H9 (cell line): ENCODE results near the gene SLK. TPM values are rescaled to one million over a fixed set of nuclear protein-coding genes. Genes with fewer than 3 reads are reported as not detected.

ENCODE experiments used
- DNase-seq: peaks from one replicate; pipeline ENCODE4 v3.0.0-alpha.2; 2017
- H2AFZ ChIP-seq: one replicate; pipeline ENCODE4 v1.6.1; 2013; ENCODE audit warnings: mild to moderate bottlenecking, low read length, control low read depth, moderate library complexity
- H2AK5ac ChIP-seq: 2 replicates; pipeline ENCODE4 v1.6.1; 2013; ENCODE audit warnings: low read length, control low read depth, mixed read lengths; ENCODE audit not compliant: insufficient read length
- H2BK120ac ChIP-seq: one replicate; pipeline ENCODE4 v1.6.1; 2013; ENCODE audit warnings: low read depth, mild to moderate bottlenecking, low read length, control low read depth, inconsistent platforms; ENCODE audit not compliant: poor library complexity, severe bottlenecking
- H2BK12ac ChIP-seq: 2 replicates; pipeline ENCODE4 v1.6.1; 2013; ENCODE audit warnings: low read length, control low read depth, mixed read lengths, low read depth; ENCODE audit not compliant: insufficient read length
- H2BK15ac ChIP-seq: 2 replicates; pipeline ENCODE4 v1.6.1; 2013; ENCODE audit warnings: low read depth, low read length, control low read depth
- H2BK20ac ChIP-seq: one replicate; pipeline ENCODE4 v1.6.1; 2013; ENCODE audit warnings: low read depth, mild to moderate bottlenecking, low read length, control low read depth, inconsistent platforms; ENCODE audit not compliant: poor library complexity, severe bottlenecking
- H2BK5ac ChIP-seq: 2 replicates; pipeline ENCODE4 v1.6.1; 2013; ENCODE audit warnings: low read length, control low read depth, mixed read lengths; ENCODE audit not compliant: insufficient read length
- H3K14ac ChIP-seq: 2 replicates; pipeline ENCODE4 v1.6.1; 2013; ENCODE audit warnings: low read length, control low read depth; ENCODE audit not compliant: insufficient read depth
- H3K18ac ChIP-seq: 2 replicates; pipeline ENCODE4 v1.6.1; 2013; ENCODE audit warnings: low read depth, mild to moderate bottlenecking, mixed read lengths, low read length, control low read depth; ENCODE audit not compliant: insufficient read length
- H3K23ac ChIP-seq: 2 replicates; pipeline ENCODE4 v1.6.1; 2013; ENCODE audit warnings: low read length, control low read depth, mixed read lengths, low read depth; ENCODE audit not compliant: insufficient read length
- H3K23me2 ChIP-seq: 2 replicates; pipeline ENCODE4 v1.6.1; 2013; ENCODE audit warnings: low read depth, mild to moderate bottlenecking, mixed read lengths, low read length, control low read depth; ENCODE audit not compliant: insufficient read length, poor library complexity, severe bottlenecking
- H3K27ac ChIP-seq: 2 replicates; pipeline ENCODE4 v1.5.1; 2013; ENCODE audit warnings: low read length, control low read depth, mixed read lengths, low read depth; ENCODE audit not compliant: insufficient read length
- H3K27me3 ChIP-seq: 2 replicates; pipeline ENCODE4 v1.6.1; 2013; ENCODE audit warnings: low read length, control low read depth, inconsistent platforms; ENCODE audit not compliant: insufficient read depth
- H3K4ac ChIP-seq: 2 replicates; pipeline ENCODE4 v1.6.1; 2013; ENCODE audit warnings: low read depth, mild to moderate bottlenecking, control low read depth, inconsistent platforms, low read length, moderate library complexity
- H3K4me1 ChIP-seq: 2 replicates; pipeline ENCODE4 v1.6.1; 2013; ENCODE audit warnings: low read length, control low read depth, inconsistent platforms; ENCODE audit not compliant: insufficient read depth
- H3K4me2 ChIP-seq: 2 replicates; pipeline ENCODE4 v1.6.1; 2013; ENCODE audit warnings: low read length, control low read depth, mixed read lengths; ENCODE audit not compliant: insufficient read length, insufficient read depth
- H3K56ac ChIP-seq: 2 replicates; pipeline ENCODE4 v1.6.1; 2013; ENCODE audit warnings: low read depth, mild to moderate bottlenecking, mixed read lengths, low read length, control low read depth; ENCODE audit not compliant: insufficient read length
- H3K79me1 ChIP-seq: 2 replicates; pipeline ENCODE4 v1.6.1; 2013; ENCODE audit warnings: low read depth, mild to moderate bottlenecking, moderate library complexity, low read length, control low read depth, inconsistent platforms; ENCODE audit not compliant: insufficient read depth, poor library complexity, severe bottlenecking
- H3K79me2 ChIP-seq: 2 replicates; pipeline ENCODE4 v1.6.1; 2013; ENCODE audit warnings: low read length, control low read depth, inconsistent platforms; ENCODE audit not compliant: insufficient read depth
- H3K9ac ChIP-seq: 2 replicates; pipeline ENCODE4 v1.6.1; 2013; ENCODE audit warnings: low read length, control low read depth, mixed read lengths; ENCODE audit not compliant: insufficient read length; ENCODE audit errors: extremely low read depth
- H3K9me3 ChIP-seq: one replicate; pipeline ENCODE4 v1.6.1; 2013; ENCODE audit warnings: low read depth, low read length, inconsistent platforms; ENCODE audit not compliant: control insufficient read depth
- H3T11ph ChIP-seq: one replicate; pipeline ENCODE4 v1.6.1; 2013; ENCODE audit warnings: mild to moderate bottlenecking, low read length, control low read depth, inconsistent platforms
- H4K20me1 ChIP-seq: one replicate; pipeline ENCODE4 v1.6.1; 2013; ENCODE audit not compliant: control insufficient read depth, insufficient read length, insufficient read depth
- H4K5ac ChIP-seq: 2 replicates; pipeline ENCODE4 v1.6.1; 2013; ENCODE audit warnings: low read depth, mild to moderate bottlenecking, mixed read lengths, low read length, control low read depth; ENCODE audit not compliant: insufficient read length
- H4K8ac ChIP-seq: replicated peaks from 2 replicates; pipeline ENCODE4 v1.6.1; 2013; ENCODE audit warnings: low read length, control low read depth, mixed read lengths, low read depth; ENCODE audit not compliant: insufficient read length
- H4K91ac ChIP-seq: 2 replicates; pipeline ENCODE4 v1.6.1; 2013; ENCODE audit warnings: low read depth, mild to moderate bottlenecking, moderate library complexity, mixed read lengths, low read length, control low read depth; ENCODE audit not compliant: insufficient read length
- H3K27ac Mint-ChIP-seq, 3 experiments: 2 replicates in 2 of 3; 3 replicates in 1 of 3; pipeline ENCODE4 v1.8.0; 2020 to 2021; ENCODE audit warnings: mixed read lengths in 3 of 3, mild to moderate bottlenecking in 1 of 3, moderate library complexity in 1 of 3
- H3K27me3 Mint-ChIP-seq: 2 replicates; pipeline ENCODE4 v1.8.0; 2021; ENCODE audit warnings: low read depth, mild to moderate bottlenecking, moderate library complexity, mixed read lengths
- H3K36me3 Mint-ChIP-seq, 3 experiments: 2 replicates in 2 of 3; 3 replicates in 1 of 3; pipeline ENCODE4 v1.8.0; 2020 to 2021; ENCODE audit warnings: low read depth in 3 of 3, mixed read lengths in 3 of 3; ENCODE audit not compliant: insufficient read depth in 1 of 3
- H3K4me1 Mint-ChIP-seq, 2 experiments: 2 replicates each; pipeline ENCODE4 v1.8.0; 2020; ENCODE audit warnings: mixed read lengths in 2 of 2
- H3K4me3 Mint-ChIP-seq, 2 experiments: 2 replicates in 1 of 2; 3 replicates in 1 of 2; pipeline ENCODE4 v1.8.0; 2020 to 2021; ENCODE audit warnings: mild to moderate bottlenecking in 2 of 2, mixed read lengths in 2 of 2, moderate library complexity in 1 of 2
- H3K9me3 Mint-ChIP-seq, 2 experiments: 2 replicates in 1 of 2; 3 replicates in 1 of 2; pipeline ENCODE4 v1.8.0; 2020; ENCODE audit warnings: mild to moderate bottlenecking in 2 of 2, mixed read lengths in 2 of 2, moderate library complexity in 1 of 2
- CTCF ChIP-seq: fragments of 200-600 bp; sonication (generic); conservative IDR thresholded peaks from 3 replicates; pipeline ENCODE4 v1.8.0; 2021; ENCODE audit warnings: antibody characterized with exemption, mild to moderate bottlenecking
- WGBS: extraction: QIAGEN DNeasy Blood & Tissue Kit; methylation state at CpG from one replicate; pipeline ENCODE4 v1.1.7; 2013; ENCODE audit warnings: missing lambda C conversion rate, low lambda C conversion rate, mixed read lengths; ENCODE audit not compliant: insufficient read length; ENCODE audit errors: extremely low coverage; 5-methylcytosine and 5-hydroxymethylcytosine counted together
- total RNA-seq: library from RNA; stranded (reverse); gene quantifications from 2 replicates; pipeline ENCODE4 v1.2.1, GENCODE V29; 2021

The SLK gene
- total RNA-seq, 1 experiment from 2014 or later, result 21.0 TPM

DNA sequence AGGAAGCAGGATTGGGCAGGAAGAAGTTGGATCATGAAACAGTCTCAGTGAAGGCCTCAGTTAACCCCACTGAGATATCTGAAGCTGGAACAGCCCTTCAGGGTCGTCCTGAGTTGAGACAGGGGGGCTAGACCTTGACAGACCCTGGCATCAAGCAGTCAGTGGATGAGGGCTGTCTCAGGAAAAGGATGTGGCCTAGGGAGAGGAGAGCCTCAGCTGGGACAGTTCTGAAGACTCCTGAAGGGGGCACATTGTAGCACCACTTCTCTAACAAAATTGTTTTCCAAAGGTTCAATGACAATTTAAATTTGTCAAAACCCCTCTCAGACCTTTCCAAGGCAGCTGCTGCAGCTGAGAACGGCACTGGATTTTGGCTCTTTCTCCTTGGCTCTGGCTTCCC lies 15.8 kb upstream of the SLK start:
- H2BK5ac ChIP-seq, result no peak overlapping the region
- no peak overlapping the region for H2BK120ac ChIP-seq
- no peaks in the 10 kb centered on the region for H4K20me1 ChIP-seq
- no peak overlapping the region for H4K8ac ChIP-seq
- H4K5ac ChIP-seq, result no peak overlapping the region
- Mint-ChIP-seq H3K36me3 (no peaks in the 10 kb centered on the region), H3K9me3 (0 out of 5 replicates have a peak, but pooled peaks cover 0 to 2% of the 10 kb centered on the region in 2 experiments), H3K4me3 (no peak overlapping the region), H3K27ac (no peak overlapping the region), H3K27me3 (no peaks in the 10 kb centered on the region; the same call in 1 of the 2 replicates), H3K4me1 (peaks cover 3 to 6% of the 10 kb centered on the region in 2 experiments)
- no peak overlapping the region for H3K4me2 ChIP-seq
- no peaks in the 10 kb centered on the region for H3K9me3 ChIP-seq
- H3K23me2 ChIP-seq, result no peaks in the 10 kb centered on the region
- H3K18ac ChIP-seq, result no peak overlapping the region
- H2AFZ ChIP-seq, result no peak overlapping the region
- TF ChIP-seq CTCF, result no peak
- no peak overlapping the region for H3K4ac ChIP-seq
- H2BK15ac ChIP-seq, result no peak overlapping the region
- no peaks in the 10 kb centered on the region for H3K27me3 ChIP-seq
- no peaks in the 10 kb centered on the region for H3K79me2 ChIP-seq
- no peak overlapping the region for H3K27ac ChIP-seq
- no peak overlapping the region for H3K23ac ChIP-seq
- H3K56ac ChIP-seq, result no peak overlapping the region
- no peak overlapping the region for H2BK12ac ChIP-seq
- no peak overlapping the region for H3K14ac ChIP-seq
- no peaks in the 10 kb centered on the region for H3K4me1 ChIP-seq
- no peak overlapping the region for H3K9ac ChIP-seq
- DNase-seq, result no peak
- no CpG with 5 or more reads among the region's 2 CpGs for WGBS
- no peak overlapping the region for H3T11ph ChIP-seq
- H3K79me1 ChIP-seq, result no peaks in the 10 kb centered on the region
- H2AK5ac ChIP-seq, result no peak overlapping the region
- H4K91ac ChIP-seq, result no peak overlapping the region
- H2BK20ac ChIP-seq, result no peak overlapping the region
